ENCODE measurements around the gene RING1.

Gene RING1

DNA sequence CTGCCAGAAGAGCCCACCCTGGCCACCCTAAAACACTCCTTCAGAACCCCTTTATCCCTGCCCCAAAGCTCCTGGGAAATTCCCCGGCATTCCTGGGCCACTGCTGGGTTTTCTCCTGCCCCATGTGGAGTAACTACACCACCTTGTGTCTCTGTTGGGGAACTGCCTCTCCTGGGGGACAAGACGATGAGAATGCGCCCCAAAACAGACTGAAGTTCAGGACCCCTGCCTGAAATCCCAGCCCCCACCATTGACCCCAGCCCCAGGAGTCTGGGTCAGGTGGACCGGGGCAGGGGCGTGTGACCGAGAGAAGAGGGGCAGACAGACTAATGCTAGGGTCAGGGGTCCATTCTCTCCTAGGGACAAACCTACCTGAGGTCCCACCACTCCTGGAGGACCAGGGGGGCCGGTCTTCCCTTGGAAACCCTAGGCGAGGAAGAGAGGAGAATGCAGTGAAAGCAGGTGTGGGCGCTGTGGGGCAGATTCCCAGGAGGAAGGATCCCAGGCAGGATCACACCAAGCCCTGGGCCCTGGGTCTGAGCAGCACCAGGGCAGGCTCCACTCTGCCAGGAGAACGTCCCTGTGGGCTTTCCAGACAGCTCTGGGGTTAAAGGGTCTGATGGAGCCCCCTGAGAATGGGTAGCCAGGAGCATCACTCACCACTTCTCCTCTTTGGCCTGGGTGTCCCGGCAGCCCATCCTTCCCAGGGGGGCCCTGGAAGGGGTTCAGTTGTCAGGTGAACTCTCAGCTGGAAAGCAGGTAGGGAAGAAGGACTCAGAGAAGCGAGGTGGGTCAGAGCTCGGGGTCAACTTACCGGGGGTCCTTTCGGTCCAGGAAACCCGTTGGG lies 35.4 kb upstream of the RING1 start:
- DNase-seq = peak; percentile 41

DNA sequence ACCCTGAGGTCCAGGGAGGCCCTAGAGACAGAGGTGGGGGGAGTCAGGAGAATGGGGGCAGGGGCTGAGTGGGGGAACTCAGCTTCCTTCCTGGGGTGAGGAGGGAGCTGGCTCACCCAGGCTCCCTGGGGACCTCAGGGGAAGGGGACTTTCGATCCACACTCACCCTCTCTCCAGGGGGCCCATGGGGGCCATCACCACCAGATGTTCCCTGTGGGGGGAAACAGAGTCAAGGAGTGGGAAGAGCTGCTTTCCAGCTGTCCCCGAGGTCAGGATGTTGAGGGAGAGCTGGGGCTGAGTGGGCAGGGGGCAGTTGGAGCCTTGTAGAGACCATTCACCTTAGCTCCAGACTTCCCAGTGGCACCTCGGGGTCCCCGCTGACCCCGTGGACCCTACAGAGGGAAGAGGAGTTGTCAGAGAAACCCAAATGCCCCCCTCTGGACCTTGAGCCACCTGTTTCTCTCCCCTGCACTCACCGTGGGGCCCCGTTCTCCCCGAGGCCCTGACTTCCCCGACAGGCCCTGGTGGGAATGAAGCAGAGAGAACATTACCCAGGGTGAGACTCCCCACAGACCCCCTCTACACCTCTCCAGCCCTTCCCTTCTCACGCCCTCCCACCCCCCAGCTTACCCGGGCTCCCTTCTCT lies 34.6 kb upstream of the RING1 start:
- no peak for DNase-seq

DNA sequence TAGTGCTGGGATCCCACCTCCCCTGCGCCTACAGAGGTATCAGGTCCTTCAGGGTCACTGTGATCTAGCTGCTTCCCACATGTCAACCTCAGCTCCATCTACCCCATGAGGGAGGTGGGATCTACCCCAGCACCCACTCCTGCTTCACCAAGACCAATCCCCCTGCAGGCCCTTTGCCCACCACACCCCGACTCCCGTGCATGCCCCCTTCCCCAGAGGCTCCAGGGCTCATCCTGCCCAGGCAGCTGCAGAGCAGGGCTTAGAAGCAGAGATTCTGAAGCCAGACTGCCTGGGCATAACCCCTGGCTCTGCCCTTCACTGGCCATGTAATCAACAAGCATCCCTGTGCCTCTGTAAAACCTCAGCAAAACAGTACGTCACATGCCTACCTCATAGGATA lies 33.5 kb upstream of the RING1 start:
- DNase-seq = no peak

DNA sequence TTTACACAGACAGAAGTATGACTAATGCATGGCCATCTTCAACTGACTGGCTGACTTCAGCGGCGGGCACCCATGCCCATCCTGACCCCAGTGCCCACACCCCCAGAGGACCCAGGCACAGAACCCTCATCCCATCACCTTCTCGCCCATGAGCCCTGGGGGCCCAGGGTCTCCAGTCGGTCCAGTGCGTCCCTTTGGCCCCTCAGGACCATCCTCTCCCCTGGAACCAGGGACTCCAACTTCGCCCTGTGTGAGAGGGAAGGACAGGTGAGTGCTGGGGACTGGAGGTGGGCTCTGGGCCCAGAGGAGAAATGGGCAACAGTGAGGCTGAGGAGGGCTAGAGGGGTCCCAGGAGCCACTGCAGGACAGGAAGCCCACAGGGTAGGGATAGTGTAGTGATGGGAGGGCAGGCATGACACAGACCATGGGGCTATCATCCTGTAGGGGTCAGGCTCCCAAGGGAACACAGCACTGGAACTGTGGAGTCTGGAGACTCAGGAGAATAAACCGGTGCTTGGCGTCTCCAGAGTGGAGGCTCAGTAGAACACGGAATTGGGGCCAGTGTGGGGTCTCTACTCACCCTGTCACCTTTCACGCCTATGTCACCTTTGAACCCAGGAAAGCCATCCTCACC lies 32.7 kb upstream of the RING1 start:
- no peak for DNase-seq

DNA sequence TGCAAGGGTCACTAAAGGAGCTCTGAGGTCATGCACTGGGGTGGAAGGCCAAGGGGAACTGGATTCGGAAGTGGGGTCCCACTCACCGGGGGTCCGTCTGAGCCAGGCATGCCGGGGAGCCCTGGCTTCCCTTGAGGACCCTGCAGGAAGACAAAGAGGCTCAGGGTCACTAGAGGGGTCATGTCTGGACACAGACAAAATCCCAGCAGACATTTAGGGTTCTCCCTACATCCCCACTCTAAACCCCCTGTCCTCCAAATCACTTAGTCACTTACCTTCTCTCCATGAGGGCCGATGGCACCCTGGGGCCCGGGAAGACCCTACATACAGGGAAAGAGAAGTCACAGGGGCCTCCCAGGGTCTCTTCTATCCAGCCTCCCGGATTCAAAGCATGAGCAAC lies 31.4 kb upstream of the RING1 start:
- DNase-seq = no peak

DNA sequence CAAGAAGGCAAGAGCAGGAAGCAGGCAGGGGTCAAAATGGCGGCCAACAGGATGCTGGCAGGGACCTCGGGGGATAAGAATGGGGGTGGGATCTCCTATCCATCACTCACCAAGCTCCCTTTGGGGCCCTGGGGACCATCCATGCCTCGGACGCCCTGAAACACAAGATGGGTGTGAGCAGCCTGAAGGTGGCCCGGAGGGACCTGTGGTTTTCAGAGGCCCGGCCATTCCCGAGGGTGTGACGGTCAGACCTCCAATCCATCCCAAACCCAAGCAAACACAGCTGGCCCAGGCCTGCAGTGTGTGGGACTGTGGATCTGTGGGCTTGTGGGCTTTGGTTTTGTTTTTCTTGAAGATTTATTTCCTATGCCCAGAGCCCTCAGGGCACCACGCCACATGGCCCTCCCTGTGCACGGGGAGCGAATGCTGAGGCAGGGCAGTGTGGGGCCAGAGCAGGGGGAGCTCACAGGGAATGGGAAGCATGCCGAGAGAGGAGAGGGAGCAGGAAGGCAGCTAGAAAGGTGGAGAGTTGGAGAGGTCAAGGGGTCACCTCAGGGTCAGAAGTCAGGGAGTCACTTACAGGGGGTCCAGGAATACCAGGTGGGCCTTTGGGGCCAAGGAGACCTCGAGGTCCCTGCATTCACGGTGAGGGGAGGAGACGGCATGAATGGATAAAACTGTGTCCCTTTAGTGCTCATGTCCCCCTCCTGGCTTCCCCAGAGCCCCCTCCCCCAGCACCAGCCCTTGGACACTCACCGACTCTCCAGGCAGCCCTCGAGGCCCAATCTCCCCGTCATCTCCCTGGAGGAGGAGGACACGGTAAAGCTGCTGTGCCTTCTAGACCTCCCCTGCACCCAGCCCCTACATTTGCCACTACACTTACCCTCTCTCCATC lies 30.5 kb upstream of the RING1 start:
- DNase-seq = no peak

DNA sequence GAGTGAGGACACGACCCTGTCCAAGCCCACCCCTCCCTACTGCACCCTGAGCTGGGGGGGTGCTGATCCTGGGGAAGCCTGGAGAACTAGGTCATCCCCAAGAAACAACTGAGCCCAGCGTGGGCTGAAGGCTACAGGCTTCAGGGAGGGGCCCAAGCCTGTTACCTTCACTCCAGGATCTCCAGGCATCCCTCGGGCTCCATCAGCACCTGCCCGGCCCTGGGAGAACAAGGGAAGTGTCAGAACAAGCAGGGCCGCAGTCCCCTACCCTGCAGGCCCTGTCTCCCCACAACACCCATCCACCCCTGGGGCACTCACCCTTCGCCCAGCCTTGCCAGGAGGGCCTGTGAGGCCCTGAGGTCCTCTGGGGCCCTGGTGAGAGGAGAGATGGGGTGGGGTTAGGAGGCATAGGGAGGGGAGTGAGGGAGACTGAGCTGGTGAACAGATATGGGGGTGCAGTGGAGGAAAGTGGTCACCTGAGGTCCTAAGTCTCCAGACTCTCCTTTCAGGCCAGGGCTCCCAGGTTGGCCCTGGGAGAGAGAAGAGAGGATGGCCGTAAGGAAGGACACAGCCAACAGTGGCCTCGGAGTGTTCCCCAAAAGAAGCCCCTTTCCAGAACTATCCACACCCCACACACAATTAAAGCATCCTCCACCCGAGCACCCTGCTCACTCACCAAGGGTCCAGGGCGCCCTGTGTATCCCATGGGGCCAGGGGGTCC lies 29.4 kb upstream of the RING1 start:
- DNase-seq = no peak

DNA sequence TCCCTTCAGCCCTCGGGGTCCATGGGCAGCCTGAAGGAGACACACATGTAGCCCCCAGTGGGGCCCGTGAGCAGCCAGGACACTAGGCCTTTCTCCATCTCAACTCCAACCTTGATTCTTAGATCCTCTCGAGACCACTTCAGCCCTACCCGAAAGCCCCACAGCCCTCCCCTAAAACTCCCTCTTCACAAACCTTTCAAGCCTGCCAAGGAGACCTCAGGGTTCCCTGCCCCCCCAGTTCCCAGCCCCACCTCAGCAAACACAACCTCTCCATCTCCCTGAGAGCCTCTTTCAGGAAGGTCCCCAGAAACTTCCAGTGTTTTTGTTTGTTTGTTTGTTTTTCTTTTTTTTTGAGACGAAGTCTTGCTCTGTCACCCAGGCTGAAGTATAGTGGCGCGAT lies 27.2 kb upstream of the RING1 start:
- no peak for DNase-seq

DNA sequence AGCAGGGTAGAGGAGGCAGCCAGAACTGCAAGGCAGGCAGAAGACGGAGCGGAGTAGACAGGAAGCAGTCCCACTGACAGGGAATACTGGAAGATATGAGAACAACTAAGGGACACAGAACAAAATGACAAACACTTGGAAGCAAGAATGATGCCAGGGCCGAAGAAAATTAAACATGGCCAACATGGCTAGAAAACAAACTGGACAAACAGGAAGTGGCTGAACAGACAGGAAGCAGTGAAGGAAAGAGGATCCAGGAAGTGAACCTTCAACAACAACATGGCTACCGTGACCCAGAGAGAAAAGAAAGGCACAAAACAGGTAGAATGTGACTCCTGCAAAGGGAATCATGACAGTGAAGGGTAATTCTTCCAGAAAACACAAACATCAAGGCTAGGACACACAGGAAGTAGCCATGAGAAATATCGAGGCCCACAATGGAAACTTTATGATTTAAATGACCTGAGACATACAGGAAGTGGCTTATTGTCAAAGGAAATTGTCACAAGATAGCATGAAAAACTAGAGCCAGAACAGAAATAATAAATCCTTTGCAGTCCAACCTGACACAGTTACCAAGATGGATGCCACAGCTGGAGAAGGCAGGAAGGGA lies 25.1 kb upstream of the RING1 start:
- peak; percentile 26 for DNase-seq

DNA sequence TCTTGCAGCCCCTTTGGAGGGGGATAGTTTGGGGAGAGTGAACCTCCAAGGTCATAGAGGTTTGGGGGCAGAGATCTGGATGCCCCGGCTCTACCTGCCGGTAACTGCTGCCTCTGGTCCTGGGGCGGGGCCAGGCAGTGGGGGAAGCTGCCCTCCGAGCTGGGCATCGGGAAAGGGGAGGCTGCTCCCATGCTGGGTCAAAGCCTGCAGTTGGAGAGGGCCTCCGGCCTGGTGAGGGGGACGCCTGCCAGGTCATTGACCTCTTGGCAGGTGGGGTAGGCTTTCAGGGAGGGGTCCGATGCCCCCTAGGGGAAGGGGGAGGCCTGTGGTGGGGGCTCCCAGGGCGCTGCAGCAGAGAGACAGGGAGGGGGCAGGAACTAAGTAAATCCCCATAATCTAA lies 23.1 kb upstream of the RING1 start:
- DNase-seq = no peak

DNA sequence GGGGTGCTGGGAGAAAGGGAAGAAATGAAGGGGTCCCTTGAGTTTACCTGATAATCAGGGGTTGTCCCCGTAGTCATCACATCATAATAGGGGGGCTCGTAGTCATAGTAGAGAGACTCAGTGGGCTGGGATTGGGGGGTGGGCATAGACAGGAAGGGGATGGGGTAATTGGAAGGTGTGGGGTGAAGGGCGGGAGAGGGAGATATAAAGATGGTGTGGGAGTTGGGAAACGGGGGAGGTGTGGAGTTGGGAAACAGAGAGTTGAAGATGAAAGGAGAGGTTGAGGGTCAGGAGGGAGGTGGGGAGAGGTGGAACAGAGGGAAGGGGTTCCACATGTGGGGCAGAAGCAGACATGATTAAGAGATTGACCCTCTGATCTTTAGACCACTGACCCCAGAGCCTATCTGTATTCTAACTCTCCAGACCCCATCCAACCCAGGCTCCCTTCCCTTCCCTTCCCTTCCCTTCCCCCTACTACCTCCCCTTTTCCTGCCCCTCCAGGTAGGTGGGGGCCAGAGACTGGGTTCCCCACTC lies 22.6 kb upstream of the RING1 start:
- no peak for DNase-seq

DNA sequence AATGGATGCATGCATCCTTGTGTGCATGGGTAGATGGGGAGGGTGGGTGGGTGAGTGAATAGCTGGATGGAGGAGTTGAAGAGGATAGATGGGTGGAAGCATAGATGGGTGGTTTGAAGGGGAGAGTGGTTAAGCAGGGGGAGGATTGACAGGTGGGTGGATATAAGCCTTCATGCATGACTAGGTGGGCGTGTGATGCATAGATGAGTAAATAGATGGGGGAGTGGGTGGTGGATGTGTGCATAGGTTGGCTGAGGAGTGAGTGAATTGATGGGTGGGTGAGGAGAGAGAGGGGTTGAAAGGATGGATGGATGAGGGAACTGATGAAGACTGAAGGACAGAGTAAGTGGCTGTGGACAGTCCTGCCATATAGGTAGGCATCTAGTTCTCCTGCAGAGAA lies 20.5 kb upstream of the RING1 start:
- DNase-seq = no peak

DNA sequence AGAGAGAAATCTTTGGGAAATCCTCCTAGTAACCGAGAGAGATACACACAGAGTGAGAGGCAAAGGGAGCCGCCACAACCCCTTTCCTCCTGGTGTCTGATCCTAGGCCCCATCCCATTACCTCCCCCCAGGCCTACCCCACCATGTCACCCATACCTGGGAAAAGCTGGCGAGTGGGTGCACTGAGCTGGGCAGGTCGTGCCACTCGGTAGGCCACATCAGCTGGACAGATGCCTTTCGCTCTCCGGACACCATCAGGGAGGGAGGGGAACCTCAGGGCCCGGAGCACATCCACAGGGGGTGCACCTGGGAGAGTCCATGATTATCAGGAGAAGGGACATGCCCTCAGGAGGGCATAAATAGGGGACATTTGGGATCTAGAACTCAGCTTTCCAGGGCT lies 19.1 kb upstream of the RING1 start:
- no peak for DNase-seq

DNA sequence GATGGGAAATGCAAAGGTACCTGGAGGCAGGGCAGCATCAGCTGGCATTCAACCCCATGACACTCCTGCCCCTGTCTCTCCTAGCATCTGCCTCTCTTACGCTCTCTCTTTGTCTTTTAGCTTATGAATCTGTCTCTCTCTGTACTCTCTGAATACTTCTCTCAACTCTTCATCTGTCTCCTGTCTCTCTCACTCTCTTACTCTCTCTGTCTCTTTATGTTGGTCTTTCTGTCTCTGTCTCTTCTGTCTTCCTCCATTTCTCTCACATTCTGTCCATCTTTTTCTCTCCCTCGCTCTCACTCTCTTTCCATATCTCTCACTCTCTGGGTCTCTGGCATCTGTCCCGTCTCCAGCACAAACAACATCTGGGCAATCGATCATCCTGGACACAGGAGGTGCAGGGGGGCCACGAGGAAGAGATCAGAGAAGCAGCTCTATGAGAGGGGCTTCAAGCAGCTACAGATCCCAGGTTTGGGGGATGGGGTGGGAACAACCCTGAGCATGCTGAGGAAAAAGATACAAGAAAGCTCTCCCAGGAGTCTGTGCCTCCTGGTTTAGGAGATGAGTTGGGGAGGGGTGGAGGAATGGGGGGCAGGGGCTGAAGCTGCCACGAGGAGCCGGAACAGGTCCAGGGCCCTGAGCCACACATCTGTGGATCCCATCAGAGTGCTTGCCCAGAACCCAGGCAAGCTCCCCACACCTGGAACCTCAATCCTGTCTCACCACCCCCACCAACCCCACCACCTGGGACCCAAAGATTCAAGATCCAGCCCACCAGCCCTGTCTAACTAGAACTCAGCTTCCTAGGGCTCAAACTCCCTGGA lies 18.5 kb upstream of the RING1 start:
- no peak for DNase-seq

DNA sequence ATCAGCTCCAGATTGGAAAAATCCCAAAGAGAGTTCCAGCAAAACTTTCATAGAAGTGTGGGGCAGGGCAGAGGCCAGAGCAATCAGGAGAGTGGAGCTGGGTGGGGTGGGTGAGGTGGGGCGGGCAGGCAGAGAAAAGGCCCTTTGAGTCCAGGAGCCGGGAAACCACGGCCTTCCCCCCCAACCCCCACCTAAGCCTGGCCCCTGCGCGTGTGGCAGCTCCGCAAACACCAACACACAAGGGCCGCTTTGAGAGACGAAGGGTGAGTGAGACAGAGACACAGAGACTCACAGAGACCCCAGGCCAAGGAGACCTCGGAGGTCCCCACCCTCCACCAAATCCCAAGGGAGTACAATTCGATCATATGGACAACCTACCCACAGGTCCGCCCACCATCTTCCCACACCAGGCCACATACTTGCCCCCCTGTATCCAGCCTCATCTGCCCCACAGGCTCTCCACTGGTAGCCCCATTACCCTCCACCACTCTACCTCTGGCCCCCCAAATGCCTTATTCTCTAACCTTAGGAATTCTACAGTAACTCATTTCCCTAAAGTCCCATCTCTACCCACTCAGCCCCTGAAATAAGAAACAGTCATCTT lies 17.7 kb upstream of the RING1 start:
- DNase-seq = no peak

DNA sequence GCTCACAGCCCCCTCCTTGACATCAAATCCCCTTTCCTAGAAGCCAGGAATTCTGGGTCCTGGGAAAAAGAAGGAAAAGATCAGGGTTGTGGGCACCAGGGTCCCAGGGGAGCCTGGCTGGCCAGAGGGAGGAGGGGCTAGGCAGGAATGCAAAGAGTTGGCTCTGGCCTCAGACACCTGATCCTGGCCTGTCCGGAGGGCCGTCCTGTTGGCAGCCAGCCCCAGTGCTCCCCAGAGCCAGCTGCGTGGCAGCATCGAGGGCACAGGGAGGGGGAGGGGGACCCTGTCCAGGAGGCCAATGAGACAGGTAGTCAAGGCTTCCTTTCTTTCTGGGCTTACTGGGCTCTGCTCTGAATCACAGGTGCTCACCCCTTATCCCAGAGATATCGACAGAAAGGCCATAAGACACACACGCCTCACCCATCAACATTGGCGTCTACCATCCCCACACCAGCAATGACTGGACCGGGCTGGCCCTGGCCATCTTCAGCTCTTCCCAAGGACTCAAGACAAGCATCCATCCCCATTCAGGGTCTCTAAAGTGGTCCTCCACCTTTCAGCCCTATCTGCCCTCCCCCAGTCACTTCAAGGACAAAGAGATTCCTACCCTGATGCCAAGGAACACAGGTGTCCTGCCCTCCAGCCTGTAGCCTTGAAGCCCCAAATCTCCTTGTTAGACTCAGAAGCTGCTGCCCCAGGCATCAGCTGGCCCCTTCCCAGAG lies 16.8 kb upstream of the RING1 start:
- DNase-seq = no peak

DNA sequence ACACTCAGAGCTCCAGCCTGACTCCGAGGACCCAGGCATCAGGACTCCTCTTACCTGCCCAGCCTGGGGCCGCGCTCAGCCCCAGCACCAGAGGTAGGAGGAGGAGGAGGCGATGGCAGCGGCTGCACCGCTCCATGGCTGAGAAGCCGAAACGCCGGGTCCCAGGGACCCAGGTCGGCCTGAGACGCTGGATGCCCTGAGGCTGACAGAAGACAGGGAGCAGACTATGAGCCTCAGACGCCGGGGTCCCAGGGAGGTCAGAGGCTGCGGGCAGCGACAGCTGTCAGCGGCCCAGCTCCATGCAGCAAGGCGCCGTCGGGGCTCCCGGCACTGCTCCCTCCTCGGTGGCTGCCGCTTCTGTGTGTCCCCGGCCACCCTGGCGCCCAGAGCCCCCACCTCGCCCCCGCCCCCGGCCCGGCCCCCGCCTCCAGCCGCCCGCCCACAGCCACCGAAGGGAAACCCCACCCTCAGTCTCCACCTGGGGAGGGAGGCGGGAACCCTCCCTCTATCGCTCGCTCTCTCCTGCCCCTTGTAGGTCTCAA lies 16.1 kb upstream of the RING1 start, which contains the start of gene COL11A2:
TSS of gene COL11A2 (minus strand) at position 363 of the 542 bp plus-strand sequence. CDS start at position 136, 227 bp downstream.
- no peak for DNase-seq

DNA sequence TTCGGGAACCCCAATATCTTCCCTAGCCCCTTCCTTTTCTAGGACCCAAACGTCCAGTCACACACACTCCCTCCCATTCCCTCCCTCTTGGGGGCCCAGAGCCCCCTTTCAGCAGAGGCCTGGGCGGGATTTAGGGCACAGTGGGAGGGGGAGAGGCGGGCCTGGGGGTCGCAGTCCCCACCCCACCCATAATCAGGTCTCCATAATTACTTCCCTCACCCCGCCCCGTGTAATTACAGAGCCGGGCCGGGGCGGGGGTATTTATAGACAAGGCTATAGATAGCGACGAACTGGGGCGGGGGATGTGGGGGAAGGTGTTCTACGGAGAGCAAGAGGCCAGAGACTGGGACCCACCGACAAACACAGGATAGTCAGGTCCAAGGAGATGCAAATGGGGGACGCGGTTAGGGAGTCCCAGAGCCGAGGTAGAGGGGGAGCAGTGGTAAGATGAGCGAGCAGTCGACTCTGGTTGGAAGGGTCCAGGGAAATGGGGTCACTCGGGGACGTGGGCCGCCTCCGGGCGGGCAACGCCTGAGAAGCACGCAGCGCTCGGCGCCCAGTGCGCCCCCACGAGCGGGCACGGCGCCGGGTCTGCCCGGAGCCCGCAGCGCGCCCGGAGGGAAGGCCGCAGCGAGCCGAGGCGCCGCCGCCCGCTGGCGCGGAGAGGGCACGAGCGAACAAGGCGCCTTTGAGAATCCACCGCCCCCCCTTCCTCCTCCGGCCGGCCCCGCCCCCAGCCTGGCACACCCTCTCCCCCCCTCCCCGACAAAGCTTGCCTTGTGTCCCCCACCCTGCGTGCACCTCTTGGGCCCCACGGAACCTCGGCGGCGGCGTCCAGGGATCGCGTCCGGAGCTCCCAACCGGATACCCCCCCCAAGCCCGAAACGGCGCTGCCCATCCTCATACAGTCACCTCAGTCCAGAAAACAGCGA lies 15.4 kb upstream of the RING1 start:
- DNase-seq = no peak
